DMS53 treated with DMSO at 0.1 percent for 48 hours (cell line): Measurements from ENCODE around the gene KIFBP.
"Not testable (repeated sequence)": the region's sequence is repeated elsewhere in the genome, so short reads cannot be mapped to it uniquely, and the experiment has no call there.

Source experiments
- DNase-seq: peaks from one replicate; lab custom pipeline; 2025; ENCODE audit not compliant: unreplicated experiment; lab: John Stamatoyannopoulos, UW

Gene KIFBP

GRCh38 chr10:68997211-68997610 is 8.6 kb downstream of the KIFBP start:
- no peak for DNase-seq

DNA sequence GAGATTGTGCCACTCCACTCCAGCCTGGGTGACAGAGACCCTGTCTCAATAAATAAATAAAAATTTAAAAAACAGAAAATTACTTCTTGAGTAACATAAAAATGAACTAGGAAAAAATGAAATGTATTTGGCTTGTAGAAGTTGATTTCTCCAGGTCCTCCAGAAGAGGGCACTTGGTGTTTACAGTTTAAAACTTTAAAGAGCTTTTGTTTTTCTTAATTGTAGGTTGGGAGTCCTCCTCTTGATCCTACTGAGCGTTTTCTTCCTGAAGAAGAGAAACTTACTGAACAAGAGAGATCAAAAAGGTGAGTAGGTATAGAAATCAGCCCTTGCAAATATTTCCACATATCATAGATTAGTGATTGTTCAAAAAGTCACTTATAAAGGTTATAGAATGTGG is 16.2 kb downstream of the KIFBP start:
- DNase-seq: no peak

DNA sequence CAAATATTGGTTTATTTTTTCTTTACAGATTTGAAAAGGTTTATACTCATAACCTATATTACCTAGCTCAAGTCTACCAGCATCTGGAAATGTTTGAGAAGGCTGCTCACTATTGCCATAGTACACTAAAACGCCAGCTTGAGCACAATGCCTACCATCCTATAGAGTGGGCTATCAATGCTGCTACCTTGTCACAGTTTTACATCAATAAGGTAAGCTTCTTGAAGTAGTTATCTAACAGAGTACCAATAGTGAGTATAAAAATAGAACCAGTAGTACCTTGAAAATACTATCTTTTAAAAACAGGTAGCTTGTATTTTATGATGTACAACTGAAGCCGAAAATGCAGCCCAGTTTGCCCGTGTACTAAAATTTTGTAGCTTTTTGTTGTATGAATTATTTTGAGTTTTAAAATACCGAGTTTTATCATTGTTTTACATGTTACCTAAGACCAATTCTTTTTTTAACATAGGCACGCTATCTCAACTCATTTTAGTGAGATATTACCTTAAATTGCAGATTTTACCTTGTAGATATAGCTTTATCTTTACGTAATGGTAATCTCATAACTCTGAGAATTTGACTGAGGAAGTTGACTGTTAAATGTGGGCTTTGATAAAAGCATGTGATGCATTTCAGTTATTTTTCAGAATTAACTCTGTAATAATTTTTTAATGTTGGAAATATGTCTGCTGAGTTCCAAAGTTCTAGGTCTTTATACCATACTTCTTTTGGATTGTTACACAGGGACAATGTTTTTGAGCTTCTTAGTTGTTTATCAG is 17.3 kb downstream of the KIFBP start:
- no peak for DNase-seq

DNA sequence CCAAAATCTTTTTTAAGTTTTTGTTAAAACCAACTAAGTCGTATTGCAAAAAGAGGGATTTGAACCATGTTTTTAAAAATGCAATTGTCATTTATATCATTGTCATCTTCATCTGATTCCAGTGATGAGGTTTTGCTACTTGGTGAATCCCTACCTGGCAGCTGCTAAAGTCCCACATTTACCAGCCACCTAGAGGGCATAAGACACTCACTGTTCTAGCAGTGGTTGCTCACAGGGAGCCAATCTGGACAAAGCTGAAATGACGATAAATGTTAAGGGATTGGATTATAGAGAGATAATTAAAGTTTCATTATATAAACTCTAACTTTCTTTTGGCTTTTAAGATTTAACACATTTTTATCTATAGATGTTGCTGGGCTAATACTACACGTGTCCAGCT is 18.7 kb downstream of the KIFBP start:
- DNase-seq: no peak

GRCh38 chr10:69009360-69009759 is 20.8 kb downstream of the KIFBP start:
- no peak for DNase-seq

DNA sequence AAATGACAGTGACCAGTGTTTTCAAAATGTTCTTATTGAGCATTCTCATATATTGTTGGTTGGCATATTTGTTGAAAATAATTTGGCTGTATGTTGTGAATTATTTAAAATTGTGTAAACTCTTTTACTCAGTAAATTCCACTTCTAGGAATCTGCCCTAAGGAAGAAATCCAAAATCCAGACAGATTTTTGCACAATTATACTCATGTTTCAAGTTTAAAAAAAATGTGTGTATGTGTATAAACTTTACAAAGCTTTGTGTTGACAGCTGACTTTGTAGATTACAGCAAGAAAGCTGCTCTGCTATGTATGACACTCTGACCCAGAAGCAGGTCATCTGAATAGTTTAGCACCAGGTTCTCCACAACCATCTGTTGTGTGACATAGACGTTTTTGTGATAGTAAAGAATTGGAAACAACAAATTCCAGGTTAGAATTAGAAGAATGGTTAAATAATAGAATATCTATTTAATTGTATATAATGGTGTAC is 21.6 kb downstream of the KIFBP start:
- DNase-seq: no peak

DNA sequence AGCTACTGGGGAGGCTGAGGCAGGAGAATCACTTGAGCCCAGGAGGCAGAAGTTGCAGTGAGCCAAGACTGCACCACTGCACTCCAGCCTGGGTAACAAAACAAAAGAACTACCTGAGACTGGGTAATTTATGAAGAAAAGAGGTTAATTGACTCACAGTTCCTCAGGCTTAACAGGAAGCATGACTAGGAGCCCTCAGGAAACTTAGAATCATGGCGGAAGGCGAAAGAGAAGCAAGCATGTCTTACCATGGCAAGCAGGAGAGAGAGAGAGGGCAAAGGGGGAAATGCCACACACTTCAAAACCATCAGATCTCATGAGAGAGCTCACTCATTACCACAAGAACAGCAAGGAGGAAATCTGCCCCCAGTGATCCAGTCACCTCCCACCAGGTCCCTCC is 24.2 kb downstream of the KIFBP start:
- DNase-seq: not testable (repeated sequence)

GRCh38 chr10:69014171-69014570 is 25.6 kb downstream of the KIFBP start:
- DNase-seq: no peak

GRCh38 chr10:69018613-69019012 is 30.0 kb downstream of the KIFBP start:
- no peak for DNase-seq

- no peak for DNase-seq
Measured at GRCh38 chr10:69022611-69023010, 34.0 kb downstream of the KIFBP start.

DNA sequence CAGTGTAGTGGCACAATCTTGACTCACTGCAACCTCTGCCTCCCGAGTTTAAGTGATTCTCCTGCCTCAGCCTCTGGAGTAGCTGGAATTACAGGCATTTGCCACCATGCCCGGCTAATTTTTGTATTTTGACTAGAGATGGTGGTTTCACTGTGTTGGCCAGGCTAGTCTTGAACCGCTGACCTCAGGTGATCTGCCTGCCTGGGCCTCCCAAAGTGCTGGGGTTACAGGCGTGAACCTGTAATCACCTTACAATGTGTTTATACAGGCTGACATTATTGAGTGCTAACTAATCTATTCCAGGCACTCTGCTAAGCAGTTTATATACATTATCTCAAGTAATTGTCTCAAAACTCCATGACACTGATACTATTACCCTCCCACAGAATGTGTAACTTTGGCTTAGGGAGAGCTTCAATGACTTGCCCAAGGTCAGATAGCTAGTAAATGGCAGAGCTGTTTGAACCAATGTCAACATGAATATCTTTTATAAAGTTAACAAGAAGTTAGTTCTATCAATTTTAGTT is 36.8 kb downstream of the KIFBP start:
- DNase-seq: no peak

- DNase-seq: no peak
Measured at GRCh38 chr10:69033256-69033655, 44.7 kb downstream of the KIFBP start.

- DNase-seq: no peak
Measured at GRCh38 chr10:69037489-69037888, 48.9 kb downstream of the KIFBP start.

DNA sequence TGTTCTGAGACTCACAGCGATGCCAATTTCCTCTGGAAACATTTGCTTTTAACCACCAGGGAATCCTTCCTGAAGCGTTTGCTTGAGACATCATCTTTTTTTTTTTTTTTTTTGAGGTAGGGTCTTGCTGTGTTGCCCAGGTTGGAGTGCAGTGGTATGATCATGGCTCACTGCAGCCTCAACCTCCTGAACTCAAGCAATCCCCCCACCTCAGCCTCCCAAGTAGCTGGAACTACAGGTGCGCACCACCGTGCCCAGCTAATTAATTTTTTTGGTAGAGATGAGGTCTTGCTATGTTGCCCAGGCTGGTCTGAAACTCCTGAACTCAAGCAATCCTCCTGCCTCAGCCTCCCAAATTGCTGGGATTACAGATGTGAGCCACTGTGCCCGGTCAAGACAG is 52.3 kb downstream of the KIFBP start:
- DNase-seq: not testable (repeated sequence)

- no peak for DNase-seq
Measured at GRCh38 chr10:69042417-69042816, 53.8 kb downstream of the KIFBP start.

DNA sequence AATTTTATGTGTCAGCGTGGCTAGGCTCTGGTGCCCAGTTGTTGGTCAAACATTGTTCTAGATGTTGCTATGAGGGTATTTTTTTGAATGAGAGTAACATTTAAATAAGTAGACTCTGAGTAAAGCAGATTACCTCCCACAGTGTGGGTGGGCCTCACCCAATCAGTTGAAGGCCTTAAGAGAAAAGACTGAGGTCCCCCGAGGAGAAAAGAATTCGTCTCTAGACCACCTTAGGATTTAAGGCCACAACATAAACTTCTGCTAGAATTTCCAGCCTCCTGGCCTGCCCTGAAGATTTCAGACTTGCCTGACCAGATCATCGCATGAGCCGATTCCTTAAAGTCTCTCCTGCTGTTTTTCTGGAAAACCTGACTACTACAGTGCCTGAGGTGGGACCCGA is 54.2 kb downstream of the KIFBP start:
- DNase-seq: no peak

DNA sequence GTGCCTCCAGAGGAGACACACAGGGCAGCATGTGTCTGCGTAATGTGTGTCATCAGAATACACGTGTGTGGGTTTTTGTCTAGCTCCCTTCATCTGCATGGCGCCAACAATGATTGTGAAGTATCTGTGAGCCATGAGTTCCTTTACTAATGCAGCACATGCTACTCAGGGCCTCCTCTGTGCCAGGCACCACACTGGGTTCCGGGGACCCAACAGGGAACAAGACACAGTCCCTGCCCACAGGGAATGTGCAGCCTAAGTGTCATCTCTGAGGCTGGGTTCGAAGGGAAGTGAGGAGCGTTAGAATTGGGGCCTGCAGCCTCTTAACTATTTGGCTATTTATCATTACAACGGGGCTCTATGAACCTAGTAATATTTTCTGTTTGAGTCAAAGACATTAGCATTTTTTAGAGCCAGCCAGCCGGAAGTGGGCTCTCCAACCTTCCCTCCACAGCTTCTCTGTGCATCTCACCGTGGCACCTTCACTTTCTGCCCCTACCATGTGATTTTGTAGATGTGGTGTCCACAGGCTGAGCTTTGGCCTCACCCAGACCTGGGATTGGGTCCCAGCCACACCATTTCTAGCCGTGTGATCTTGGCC is 55.4 kb downstream of the KIFBP start:
- DNase-seq: no peak

GRCh38 chr10:69044546-69044945 is 55.9 kb downstream of the KIFBP start:
- no peak for DNase-seq

DNA sequence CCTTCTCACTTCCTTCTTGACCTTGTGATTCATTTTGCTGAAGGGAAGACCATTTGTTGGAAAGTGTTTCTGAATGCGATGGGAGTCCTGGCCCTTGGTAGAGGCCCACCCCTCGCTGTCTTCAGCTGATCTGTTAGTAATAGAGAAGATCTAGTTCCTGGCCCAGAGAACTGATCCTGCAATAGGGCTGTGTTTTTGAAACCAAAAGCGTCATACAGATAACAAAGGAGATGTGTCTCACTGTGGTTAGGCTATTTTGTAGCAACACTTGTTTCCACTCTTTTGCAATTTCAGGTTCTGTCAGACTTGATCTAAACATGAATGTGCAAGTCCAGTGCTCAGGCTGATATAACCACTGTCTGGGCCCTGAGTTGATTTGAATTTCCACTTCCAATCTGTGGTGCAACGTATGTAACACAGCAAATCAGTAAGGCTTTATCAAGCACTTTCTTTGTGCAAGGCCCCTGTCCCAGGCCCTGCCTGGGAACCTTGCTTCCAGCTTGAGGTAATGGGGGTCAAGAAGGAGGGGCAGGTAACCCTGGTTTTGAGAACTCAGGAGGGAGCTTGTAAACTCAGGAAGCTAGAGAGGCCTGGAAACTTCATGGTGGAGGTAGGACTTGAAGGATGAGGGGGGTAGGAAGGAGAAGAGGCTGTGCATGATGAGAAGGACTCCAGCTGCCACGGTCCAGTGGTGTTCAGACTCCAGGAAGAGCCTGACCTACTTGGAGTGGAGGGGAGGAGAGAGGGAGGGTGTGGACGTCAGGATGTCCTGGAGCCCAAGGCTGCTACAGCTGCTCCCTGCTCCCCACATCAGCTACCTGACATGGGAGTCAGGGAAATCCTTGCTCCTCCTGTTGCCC is 57.1 kb downstream of the KIFBP start:
- DNase-seq: no peak

GRCh38 chr10:69047111-69047832 is 58.7 kb downstream of the KIFBP start:
- no peak for DNase-seq

GRCh38 chr10:69048103-69048502 is 59.5 kb downstream of the KIFBP start:
- no peak for DNase-seq
